GM19455 (cell line): ENCODE results near the gene PERP.
"Not testable (repeated sequence)": the region's sequence is repeated elsewhere in the genome, so short reads cannot be mapped to it uniquely, and the experiment has no call there.

Source experiments
- ATAC-seq: cut with Tn5 transposase; IDR thresholded peaks from one replicate; pipeline ENCODE4 v1.9.1; 2021; ENCODE audit not compliant: unreplicated experiment

Gene PERP

GRCh38 chr6:138105880-138106664 is 1.1 kb downstream of the PERP start:
- ATAC-seq: no peak

GRCh38 chr6:138105446-138105845 is 1.8 kb downstream of the PERP start:
- ATAC-seq: no peak

GRCh38 chr6:138104618-138105213 is 2.5 kb downstream of the PERP start:
- ATAC-seq: no peak

GRCh38 chr6:138103871-138104270 is 3.3 kb downstream of the PERP start:
- no peak for ATAC-seq

- ATAC-seq: no peak
Measured at GRCh38 chr6:138101946-138102731, 5.1 kb downstream of the PERP start.

- no peak for ATAC-seq
Measured at GRCh38 chr6:138099832-138100231, 7.4 kb downstream of the PERP start.

- ATAC-seq: no peak
Measured at GRCh38 chr6:138098306-138098705, 8.9 kb downstream of the PERP start.

GRCh38 chr6:138094260-138094659 is 13.0 kb downstream of the PERP start:
- ATAC-seq: no peak

- ATAC-seq: no peak
Measured at GRCh38 chr6:138093632-138094031, 13.6 kb downstream of the PERP start.

GRCh38 chr6:138092686-138093085 is 14.5 kb downstream of the PERP start:
- ATAC-seq: no peak

- no peak for ATAC-seq
Measured at GRCh38 chr6:138089325-138089724, 17.9 kb downstream of the PERP start.

- no peak for ATAC-seq
Measured at GRCh38 chr6:138088326-138088762, 18.9 kb downstream of the PERP start.

GRCh38 chr6:138087593-138088325 is 19.5 kb downstream of the PERP start:
- no peak for ATAC-seq

- no peak for ATAC-seq
Measured at GRCh38 chr6:138086573-138087196, 20.5 kb downstream of the PERP start.

- ATAC-seq: no peak
Measured at GRCh38 chr6:138085839-138086222, 21.4 kb downstream of the PERP start.

- ATAC-seq: no peak
Measured at GRCh38 chr6:138084904-138085838, 22.0 kb downstream of the PERP start.

- no peak for ATAC-seq
Measured at GRCh38 chr6:138082232-138082631, 25.0 kb downstream of the PERP start.

- ATAC-seq: not testable (repeated sequence)
Measured at GRCh38 chr6:138079556-138079955, 27.7 kb downstream of the PERP start.

- ATAC-seq: no peak
Measured at GRCh38 chr6:138078491-138078890, 28.7 kb downstream of the PERP start.

- no peak for ATAC-seq
Measured at GRCh38 chr6:138073264-138073663, 34.0 kb downstream of the PERP start.
